NCI-H345 treated with DMSO at 0.1 percent for 48 hours (cell line): ENCODE data around the gene RCAN3.
"Not testable (repeated sequence)": the region's sequence is repeated elsewhere in the genome, so short reads cannot be mapped to it uniquely, and the experiment has no call there.

ENCODE experiments used
- DNase-seq: peaks from one replicate; lab custom pipeline; 2025; ENCODE audit not compliant: unreplicated experiment; lab: John Stamatoyannopoulos, UW

The RCAN3 gene

GRCh38 chr1:24548070-24548469 lies 45.4 kb downstream of the RCAN3 start:
- no peak for DNase-seq

- not testable (repeated sequence) for DNase-seq
Observed at GRCh38 chr1:24549210-24549609, 46.6 kb downstream of the RCAN3 start.

- no peak for DNase-seq
Observed at GRCh38 chr1:24551290-24551959, 48.8 kb downstream of the RCAN3 start.

GRCh38 chr1:24551960-24552571 lies 49.4 kb downstream of the RCAN3 start:
- DNase-seq: no peak

GRCh38 chr1:24553931-24554330 lies 51.3 kb downstream of the RCAN3 start:
- no peak for DNase-seq

- no peak for DNase-seq
Observed at GRCh38 chr1:24554714-24555113, 52.1 kb downstream of the RCAN3 start.

- no peak for DNase-seq
Observed at GRCh38 chr1:24555591-24556413, 53.2 kb downstream of the RCAN3 start, which contains the start of gene NCMAP. NCMAP (plus strand) TSS chr1:24556087; CDS start chr1:24595431, 39,344 bp downstream.

GRCh38 chr1:24556414-24556795 lies 53.8 kb downstream of the RCAN3 start:
- no peak for DNase-seq

- no peak for DNase-seq
Observed at GRCh38 chr1:24557220-24557619, 54.6 kb downstream of the RCAN3 start.

GRCh38 chr1:24557711-24558131 lies 55.1 kb downstream of the RCAN3 start:
- DNase-seq: no peak

- DNase-seq: no peak
Observed at GRCh38 chr1:24558455-24558854, 55.8 kb downstream of the RCAN3 start.

- DNase-seq: no peak
Observed at GRCh38 chr1:24558902-24559791, 56.5 kb downstream of the RCAN3 start.

- no peak for DNase-seq
Observed at GRCh38 chr1:24560361-24560760, 57.7 kb downstream of the RCAN3 start.

GRCh38 chr1:24562625-24563024 lies 60.0 kb downstream of the RCAN3 start:
- DNase-seq: peak; percentile 42

GRCh38 chr1:24564695-24565094 lies 62.1 kb downstream of the RCAN3 start:
- DNase-seq: no peak

GRCh38 chr1:24566236-24566867 lies 63.7 kb downstream of the RCAN3 start:
- DNase-seq: no peak

- no peak for DNase-seq
Observed at GRCh38 chr1:24567792-24568388, 65.3 kb downstream of the RCAN3 start.

- DNase-seq: no peak
Observed at GRCh38 chr1:24568475-24568874, 65.8 kb downstream of the RCAN3 start.

- DNase-seq: no peak
Observed at GRCh38 chr1:24570265-24571125, 67.9 kb downstream of the RCAN3 start.
